ENCODE measurements around the gene NME5.

Gene NME5, protein sequence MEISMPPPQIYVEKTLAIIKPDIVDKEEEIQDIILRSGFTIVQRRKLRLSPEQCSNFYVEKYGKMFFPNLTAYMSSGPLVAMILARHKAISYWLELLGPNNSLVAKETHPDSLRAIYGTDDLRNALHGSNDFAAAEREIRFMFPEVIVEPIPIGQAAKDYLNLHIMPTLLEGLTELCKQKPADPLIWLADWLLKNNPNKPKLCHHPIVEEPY

DNA sequence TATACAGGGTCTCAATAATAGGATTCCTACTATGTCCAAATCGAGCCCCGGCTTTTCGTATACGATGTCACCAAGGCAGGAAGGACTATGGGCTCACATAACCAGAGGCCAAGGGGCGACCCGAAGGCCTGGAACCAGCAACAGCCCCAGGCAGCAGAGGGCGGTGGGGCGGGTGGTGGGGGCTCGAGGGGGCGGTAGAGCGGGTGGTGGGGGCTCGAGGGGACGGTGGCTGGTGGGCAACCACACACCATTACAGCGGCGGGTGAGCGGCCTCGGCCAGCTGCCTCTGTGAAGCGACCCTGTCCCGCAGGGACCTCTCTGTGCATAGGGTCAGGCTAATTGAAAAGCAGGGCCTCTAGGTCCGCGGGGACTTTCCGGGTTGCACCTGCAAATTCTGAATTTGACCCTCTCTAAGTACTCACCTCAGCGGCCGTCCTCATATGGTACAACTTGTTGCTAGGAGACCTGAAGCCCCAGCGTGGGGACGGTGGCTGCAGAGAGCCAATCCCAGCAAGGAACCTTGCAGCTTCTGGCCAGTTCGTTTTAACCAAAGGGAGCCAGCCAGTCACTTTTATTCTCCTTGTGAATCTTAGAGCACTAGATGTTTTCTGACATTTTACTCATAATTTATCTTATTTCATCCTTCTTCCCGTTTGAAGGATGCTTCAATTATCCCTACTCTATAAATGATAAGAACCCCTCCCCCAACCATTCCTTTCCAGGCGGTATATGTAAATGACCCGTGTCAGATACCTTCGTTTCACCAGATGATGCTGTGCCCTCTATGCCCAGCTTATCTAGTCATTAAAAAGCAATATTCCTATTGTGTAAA, at the start of gene NME5:
Gene NME5, minus strand, starts transcription at position 480 of the 832 bp plus-strand sequence. CDS start 648 bp downstream, outside the sequence.
- Histone ChIP-seq H3K4me2 (ENCODE audit: low read length) (peak within 1 kb of the TSS; percentile 61), H3K36me3 (ENCODE audit: control insufficient read depth, insufficient read depth, low read length) (no peaks in the 10 kb centered on the region), H2AFZ (peak within 1 kb of the TSS; percentile 91), H3K27ac (no peak within 1 kb of the TSS), H3K79me2 (no peaks in the 10 kb centered on the region), H3K4me1 (peaks cover 2% of the 10 kb centered on the region), H3K27me3 (ENCODE audit: control insufficient read depth, insufficient read depth, low read length) (no peaks in the 10 kb centered on the region), H3K9ac (no peak within 1 kb of the TSS), H3K9me3 (ENCODE audit: control insufficient read depth, low read length) (no peaks in the 10 kb centered on the region), H3K4me3 (ENCODE audit: low read depth, low read length) (peak within 1 kb of the TSS; percentile 53)
- TF ChIP-seq, protein P1, sequence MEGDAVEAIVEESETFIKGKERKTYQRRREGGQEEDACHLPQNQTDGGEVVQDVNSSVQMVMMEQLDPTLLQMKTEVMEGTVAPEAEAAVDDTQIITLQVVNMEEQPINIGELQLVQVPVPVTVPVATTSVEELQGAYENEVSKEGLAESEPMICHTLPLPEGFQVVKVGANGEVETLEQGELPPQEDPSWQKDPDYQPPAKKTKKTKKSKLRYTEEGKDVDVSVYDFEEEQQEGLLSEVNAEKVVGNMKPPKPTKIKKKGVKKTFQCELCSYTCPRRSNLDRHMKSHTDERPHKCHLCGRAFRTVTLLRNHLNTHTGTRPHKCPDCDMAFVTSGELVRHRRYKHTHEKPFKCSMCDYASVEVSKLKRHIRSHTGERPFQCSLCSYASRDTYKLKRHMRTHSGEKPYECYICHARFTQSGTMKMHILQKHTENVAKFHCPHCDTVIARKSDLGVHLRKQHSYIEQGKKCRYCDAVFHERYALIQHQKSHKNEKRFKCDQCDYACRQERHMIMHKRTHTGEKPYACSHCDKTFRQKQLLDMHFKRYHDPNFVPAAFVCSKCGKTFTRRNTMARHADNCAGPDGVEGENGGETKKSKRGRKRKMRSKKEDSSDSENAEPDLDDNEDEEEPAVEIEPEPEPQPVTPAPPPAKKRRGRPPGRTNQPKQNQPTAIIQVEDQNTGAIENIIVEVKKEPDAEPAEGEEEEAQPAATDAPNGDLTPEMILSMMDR (IDR thresholded peaks at IDR 0.05), result no peak

DNA sequence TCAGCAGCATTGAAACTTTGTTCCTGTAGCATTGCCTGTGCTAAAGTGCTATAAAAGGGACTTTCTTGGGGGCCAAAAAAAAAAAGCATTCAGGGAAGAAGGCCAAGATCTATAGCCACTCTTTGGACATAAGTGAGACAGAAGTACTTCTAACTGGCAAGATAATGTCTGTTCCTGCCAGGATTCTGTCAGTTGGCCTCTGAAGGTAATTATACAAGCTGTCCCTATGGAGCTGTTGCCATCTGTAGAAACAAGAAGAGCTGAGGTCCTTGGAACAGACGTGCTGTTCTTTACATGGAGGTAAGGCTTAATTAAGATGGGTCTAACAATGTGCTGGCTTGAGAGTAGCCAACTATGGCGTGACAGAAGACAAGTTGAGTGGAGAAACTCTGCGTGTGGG, 49.4 kb upstream of the NME5 start:
- no peak overlapping the region for H3K27ac ChIP-seq
- no peaks in the 10 kb centered on the region for H3K79me2 ChIP-seq
- H3K9ac ChIP-seq, result no peak overlapping the region
- H3K4me2 ChIP-seq (ENCODE audit: low read length), result no peak overlapping the region
- H3K9me3 ChIP-seq (ENCODE audit: control insufficient read depth, low read length), result no peaks in the 10 kb centered on the region
- no peak overlapping the region for H2AFZ ChIP-seq
- TF ChIP-seq, protein P1 (IDR thresholded peaks at IDR 0.05), result no peak
- no peaks in the 10 kb centered on the region for H3K4me1 ChIP-seq
- no peaks in the 10 kb centered on the region for H3K36me3 ChIP-seq (ENCODE audit: control insufficient read depth, insufficient read depth, low read length)
- no peaks in the 10 kb centered on the region for H3K27me3 ChIP-seq (ENCODE audit: control insufficient read depth, insufficient read depth, low read length)
- H3K4me3 ChIP-seq (ENCODE audit: low read depth, low read length), result no peak overlapping the region

DNA sequence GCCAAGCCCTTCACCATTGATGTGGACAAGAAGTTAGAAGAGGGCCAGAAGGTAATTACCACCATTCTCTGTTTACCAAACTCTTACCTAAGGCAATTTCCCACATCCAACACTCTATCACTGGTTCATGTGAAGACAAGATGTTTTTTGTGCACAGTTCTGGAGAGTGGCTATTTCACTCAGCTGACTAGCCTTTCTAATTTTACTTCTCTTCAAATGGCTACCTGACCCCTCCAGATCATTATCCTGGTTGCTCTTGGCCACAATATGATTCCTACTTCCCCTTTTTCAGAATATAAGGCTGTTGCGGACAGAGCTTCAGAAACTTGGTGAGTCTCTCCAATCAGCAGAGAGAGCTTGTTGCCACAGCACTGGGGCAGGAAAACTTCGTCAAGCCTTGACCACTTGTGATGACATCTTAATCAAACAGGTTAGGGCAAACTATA, 46.8 kb upstream of the NME5 start:
- H3K4me1 ChIP-seq, result no peaks in the 10 kb centered on the region
- H3K36me3 ChIP-seq (ENCODE audit: control insufficient read depth, insufficient read depth, low read length), result no peaks in the 10 kb centered on the region
- no peak overlapping the region for H3K4me2 ChIP-seq (ENCODE audit: low read length)
- H3K4me3 ChIP-seq (ENCODE audit: low read depth, low read length), result no peak overlapping the region
- no peaks in the 10 kb centered on the region for H3K79me2 ChIP-seq
- TF ChIP-seq, protein P1 (IDR thresholded peaks at IDR 0.05), result no peak
- H3K27ac ChIP-seq, result no peak overlapping the region
- no peak overlapping the region for H3K9ac ChIP-seq
- H2AFZ ChIP-seq, result no peak overlapping the region
- H3K9me3 ChIP-seq (ENCODE audit: control insufficient read depth, low read length), result no peaks in the 10 kb centered on the region
- H3K27me3 ChIP-seq (ENCODE audit: control insufficient read depth, insufficient read depth, low read length), result no peaks in the 10 kb centered on the region

DNA sequence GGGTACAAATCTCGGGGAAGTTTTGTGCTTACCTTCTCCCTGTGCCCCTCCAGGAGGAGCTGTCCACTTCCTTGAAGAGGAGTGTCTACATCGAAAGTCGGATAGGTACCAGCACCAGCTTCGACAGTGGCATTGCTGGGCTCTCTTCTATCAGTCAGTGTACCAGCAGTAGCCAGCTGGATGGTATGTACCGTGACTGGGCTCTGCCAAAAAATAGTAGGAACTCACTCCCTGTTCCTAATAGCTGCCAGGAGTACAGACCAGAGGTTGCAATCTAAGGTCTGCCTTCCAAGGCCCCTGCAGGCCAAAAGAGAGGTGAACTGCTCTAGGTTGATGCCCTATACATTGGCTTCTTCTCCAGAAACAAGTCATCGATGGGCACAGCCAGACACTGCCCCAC, 43.6 kb upstream of the NME5 start:
- Histone ChIP-seq H3K27me3 (ENCODE audit: control insufficient read depth, insufficient read depth, low read length) (no peaks in the 10 kb centered on the region), H3K4me1 (no peaks in the 10 kb centered on the region), H3K79me2 (no peaks in the 10 kb centered on the region), H3K9me3 (ENCODE audit: control insufficient read depth, low read length) (no peaks in the 10 kb centered on the region), H3K27ac (no peak overlapping the region), H3K4me2 (ENCODE audit: low read length) (no peak overlapping the region), H3K9ac (no peak overlapping the region), H3K4me3 (ENCODE audit: low read depth, low read length) (no peak overlapping the region), H2AFZ (no peak overlapping the region), H3K36me3 (ENCODE audit: control insufficient read depth, insufficient read depth, low read length) (no peaks in the 10 kb centered on the region)
- TF ChIP-seq, protein P1 (IDR thresholded peaks at IDR 0.05), result no peak
